K562 (cell line): ENCODE data around the gene DVL3. TPM values are rescaled to one million over a fixed set of nuclear protein-coding genes. Genes with fewer than 3 reads are reported as not detected.
A peak's percentile ranks its signal among the peaks of the same experiment; 100 is the strongest.

Experiments used
- EGR1 ChIP-seq: fragments of 450-650 bp; conservative IDR thresholded peaks from 2 replicates; pipeline ENCODE4 v1.6.1; 2017; ENCODE audit warnings: mild to moderate bottlenecking
- IRF1 ChIP-seq: sonication (generic); formaldehyde crosslinking; IDR thresholded peaks from 2 replicates; pipeline ENCODE4 v1.8.0; 2022; ENCODE audit warnings: missing genetic modification reagents, mild to moderate bottlenecking, borderline replicate concordance
- JUND ChIP-seq, 2 experiments: IDR thresholded peaks; 2 replicates in 1 of 2; 3 replicates in 1 of 2; pipeline ENCODE4 v1.6.1; 2011; ENCODE audit warnings: borderline replicate concordance in 2 of 2, low read depth in 2 of 2, low read length in 2 of 2, improper control_type of control experiment in 1 of 2, missing biosample characterization in 1 of 2, missing genetic modification characterization in 1 of 2, missing genetic modification reagents in 1 of 2
- MXI1 ChIP-seq: IDR thresholded peaks from 2 replicates; pipeline ENCODE4 v1.6.1; 2011; ENCODE audit warnings: low read depth, mild to moderate bottlenecking, improper control_type of control experiment, low read length
- MYNN ChIP-seq, 2 experiments: sonication (generic); formaldehyde crosslinking in 1 of 2; IDR thresholded peaks; 2 replicates each; pipeline versions ENCODE4 v1.5.0 to v1.6.1; 2016 to 2020; ENCODE audit warnings: antibody characterized with exemption in 1 of 2, missing genetic modification reagents in 1 of 2
- RBM17 ChIP-seq: fragments of 200-400 bp; formaldehyde crosslinking; IDR thresholded peaks from 2 replicates; pipeline ENCODE4 v1.6.1; 2017; ENCODE audit warnings: low read depth, mild to moderate bottlenecking, low read length, borderline replicate concordance
- REST ChIP-seq, 2 experiments: fragments of 450-650 bp; formaldehyde crosslinking in 1 of 2; IDR thresholded peaks; 2 replicates each; pipeline versions ENCODE4 v1.4.0 to v1.6.1; 2014 to 2020; ENCODE audit warnings: mild to moderate bottlenecking in 2 of 2, borderline replicate concordance in 1 of 2, low read depth in 1 of 2
- ZNF212 ChIP-seq: fragments of 450-650 bp; formaldehyde crosslinking; IDR thresholded peaks from 2 replicates; pipeline ENCODE4 v1.4.0; 2020; ENCODE audit warnings: mild to moderate bottlenecking
- ZNF24 ChIP-seq: fragments of 450-650 bp; IDR thresholded peaks from 2 replicates; pipeline ENCODE4 v1.6.1; 2016
- ZNF408 ChIP-seq: fragments of 250-450 bp; sonication (Bioruptor Pico); IDR thresholded peaks from 2 replicates; pipeline ENCODE4 v1.4.0; 2020; ENCODE audit warnings: low read depth, mild to moderate bottlenecking, moderate library complexity
- ZNF609 ChIP-seq: sonication (generic); formaldehyde crosslinking; IDR thresholded peaks from 2 replicates; pipeline ENCODE4 v1.8.1; 2023; ENCODE audit warnings: missing genetic modification reagents, mild to moderate bottlenecking, borderline replicate concordance
- polyA plus RNA-seq, 8 experiments: library from polyadenylated mRNA; depleted of rRNA in 4 of 8; stranded (reverse) in 5 of 8; unstranded in 3 of 8; fragments of >200 nt; fragmentation: Nextera tagmentation in 2 of 8; fragmentation: Illumina TruSeq in 1 of 8; extraction: Ambion mirVana in 2 of 8; extraction: Trizol in 1 of 8; gene quantifications; 2 replicates each; pipeline versions ENCODE4 v1.2.1 to v1.2.3, GENCODE V29; 2011 to 2014; ENCODE audit warnings: inconsistent platforms in 1 of 8, missing spikeins in 1 of 8
- total RNA-seq, 7 experiments: library from RNA; depleted of rRNA in 6 of 7; stranded (reverse); fragments of >200 nt in 6 of 7; fragmentation: Illumina TruSeq in 2 of 7; extraction: Trizol in 2 of 7; gene quantifications; 2 replicates each; pipeline versions ENCODE4 v1.2.1 to v1.2.3, GENCODE V29; 2011 to 2021; ENCODE audit warnings: low replicate concordance in 1 of 7

Gene DVL3
- total and polyA plus RNA-seq, 9 of the 15 experiments (the other 6 are each of a cell fraction or from before 2014, with no cell fraction given): 3.1 to 57.9 (median 20.1) TPM

GRCh38 chr3:184174646-184175492, 19.7 kb downstream of the DVL3 start, which contains the start of gene AP2M1 (continued):
- TF ChIP-seq ZNF609 (CRISPR knock-in tag) (peak; percentile 54; the same call in 1 of the 2 replicates), MYNN (IDR thresholded peaks at IDR 0.05) (no peak), MYNN (CRISPR knock-in tag; IDR thresholded peaks at IDR 0.05) (no peak), ZNF212 (CRISPR knock-in tag) (no peak), ZNF24 (no peak), ZNF408 (CRISPR knock-in tag) (no peak), RBM17 (no peak), EGR1 (peak; percentile 99), MXI1 (peak; percentile 23; the same call in 1 of the 2 replicates), JUND (IDR thresholded peaks at IDR 0.05; ENCODE audit: borderline replicate concordance, low read depth, low read length) (peak; percentile 35; the same call in 1 of the 2 replicates), JUND (tag; IDR thresholded peaks at IDR 0.05; ENCODE audit: borderline replicate concordance, low read depth, low read length) (peak; percentile 26; the same call in 1 of the 3 replicates), IRF1 (0 out of 2 replicates have a peak, but pooled peaks have one; percentile 66), REST (IDR thresholded peaks at IDR 0.05; ENCODE audit: borderline replicate concordance) (no peak), REST (CRISPR knock-in tag; IDR thresholded peaks at IDR 0.05; ENCODE audit: low read depth) (0 out of 2 replicates have a peak, but pooled peaks have one; percentile 30)
